ENCODE data around the gene UBE2J2. TPM values are rescaled to one million over a fixed set of nuclear protein-coding genes. Genes with fewer than 3 reads are reported as not detected.

The UBE2J2 gene
- total and polyA plus RNA-seq, 9 donors, result 35.8 to 55.6 (median 41.2) TPM

DNA sequence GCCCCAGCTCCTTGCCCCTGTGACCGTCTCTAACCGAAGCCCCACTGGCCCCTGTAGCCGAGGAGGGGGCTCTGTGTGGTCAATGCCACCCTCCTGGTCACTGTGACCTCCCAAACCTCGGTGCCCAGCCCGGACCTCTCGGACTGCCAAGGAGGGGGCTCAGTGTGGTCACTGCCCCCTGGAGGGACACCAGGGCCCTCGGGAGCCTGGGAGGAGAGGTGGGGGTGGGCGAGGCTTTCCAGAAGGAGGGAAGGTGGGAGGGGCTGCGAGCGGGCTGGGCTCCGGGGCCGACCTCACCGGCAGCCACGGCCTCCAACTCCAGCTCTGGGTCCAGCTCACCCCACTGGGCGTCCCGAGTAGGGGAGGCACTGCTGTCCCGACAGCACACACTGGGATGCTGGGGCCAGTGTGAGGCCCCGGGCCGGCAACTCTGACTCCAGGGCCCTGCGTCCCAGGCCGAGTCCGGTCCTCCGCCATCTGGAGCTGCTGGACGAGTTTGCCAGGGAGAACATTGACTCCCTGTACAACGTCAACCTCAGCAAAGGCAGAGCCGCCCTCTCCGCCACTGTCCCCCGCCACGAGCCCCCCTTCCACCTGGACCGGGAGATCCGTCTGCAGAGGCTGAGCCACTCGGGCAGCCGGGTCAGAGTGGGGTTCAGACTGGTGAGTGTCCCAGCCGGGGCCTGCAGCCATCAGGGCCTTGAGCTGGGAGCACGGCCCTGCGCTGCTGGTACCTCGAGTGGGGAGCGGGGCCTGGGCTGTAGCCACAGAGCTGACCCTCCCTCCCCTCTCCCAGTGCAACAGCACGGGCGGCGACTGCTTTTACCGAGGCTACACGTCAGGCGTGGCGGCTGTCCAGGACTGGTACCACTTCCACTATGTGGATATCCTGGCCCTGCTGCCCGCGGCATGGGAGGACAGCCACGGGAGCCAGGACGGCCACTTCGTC is 12.9 kb upstream of the UBE2J2 start:
- no peaks in the 10 kb centered on the region for H3K27me3 ChIP-seq

DNA sequence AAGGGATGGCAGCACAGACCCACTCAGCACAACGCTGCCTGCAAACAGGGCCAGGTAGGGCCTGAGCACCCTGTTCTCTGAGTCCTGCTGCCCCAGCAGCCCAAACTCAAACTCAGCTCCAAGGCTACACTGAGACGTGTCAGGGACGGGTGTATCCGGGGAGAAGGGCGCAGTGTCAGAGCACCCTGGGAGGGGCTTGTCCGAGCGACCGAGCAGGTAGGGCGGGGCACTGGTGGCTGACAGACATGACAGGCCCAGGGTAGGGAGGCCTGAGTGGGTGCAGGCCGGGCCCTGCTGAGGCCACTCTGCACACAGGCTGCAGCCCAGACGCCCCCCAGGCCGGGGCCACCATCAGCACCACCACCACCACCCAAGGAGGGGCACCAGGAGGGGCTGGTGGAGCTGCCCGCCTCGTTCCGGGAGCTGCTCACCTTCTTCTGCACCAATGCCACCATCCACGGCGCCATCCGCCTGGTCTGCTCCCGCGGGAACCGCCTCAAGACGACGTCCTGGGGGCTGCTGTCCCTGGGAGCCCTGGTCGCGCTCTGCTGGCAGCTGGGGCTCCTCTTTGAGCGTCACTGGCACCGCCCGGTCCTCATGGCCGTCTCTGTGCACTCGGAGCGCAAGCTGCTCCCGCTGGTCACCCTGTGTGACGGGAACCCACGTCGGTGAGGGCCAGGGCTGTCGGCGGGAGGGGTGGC is 12.1 kb upstream of the UBE2J2 start:
- Histone ChIP-seq H3K27ac (no peak overlapping the region), H3K4me3 (no peak overlapping the region), H3K36me3 (no peaks in the 10 kb centered on the region), H3K9me3 (no peaks in the 10 kb centered on the region), H3K4me1 (ENCODE audit: insufficient read depth) (no peaks in the 10 kb centered on the region), H3K27me3 (no peaks in the 10 kb centered on the region)
- WGBS, 3 donors, result 48 to 65% (median 60%) methylated on average over 26 to 37 of the region's 37 CpGs
- TF ChIP-seq CTCF (IDR thresholded peaks at IDR 0.05) (no peak), EP300 (IDR thresholded peaks at IDR 0.05) (no peak), POLR2A (IDR thresholded peaks at IDR 0.05) (no peak)
- DNase-seq, result peak in 1 of 5 donors; percentile 36
- intact Hi-C loops (cut with DNase I), result no loop called here

More for the DNA sequence above, 12.9 kb upstream of the UBE2J2 start:
- peak in 1 of 5 donors; percentile 39 for DNase-seq
- Histone ChIP-seq H3K9me3 (no peaks in the 10 kb centered on the region), H3K36me3 (no peaks in the 10 kb centered on the region), H3K4me3 (no peak overlapping the region), H3K27ac (no peak overlapping the region), H3K4me1 (ENCODE audit: insufficient read depth) (peaks cover 3% of the 10 kb centered on the region)
- TF ChIP-seq EP300 (IDR thresholded peaks at IDR 0.05) (no peak), CTCF (IDR thresholded peaks at IDR 0.05) (no peak), POLR2A (IDR thresholded peaks at IDR 0.05) (no peak)
- intact Hi-C loops (cut with DNase I), result no loop called here
- WGBS, 3 donors, result 24 to 42% (median 27%) methylated on average over 35 to 50 of the region's 50 CpGs

DNA sequence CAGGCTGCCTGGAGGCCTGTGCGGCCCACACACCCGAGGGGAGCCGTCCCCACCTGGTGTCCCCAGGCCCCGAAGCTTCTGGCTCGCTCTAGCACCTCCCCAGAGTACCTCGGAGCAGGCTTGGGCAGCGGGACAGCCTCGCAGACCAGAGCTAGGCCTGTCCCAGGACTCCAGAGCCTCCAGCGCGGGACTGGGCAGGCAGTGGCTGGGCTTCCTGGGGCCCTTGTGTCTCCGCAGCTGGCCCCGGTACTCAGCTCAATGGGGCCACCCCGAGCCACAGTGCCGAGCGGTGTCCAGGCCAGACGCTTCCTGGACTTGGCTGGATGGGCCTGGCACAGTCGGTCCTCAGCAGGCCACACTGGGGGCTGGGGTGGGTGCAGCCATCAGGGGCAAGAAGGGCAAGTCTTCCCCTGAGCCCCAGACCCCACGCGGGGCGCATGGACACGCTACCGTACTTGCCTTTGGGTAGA is 11.5 kb upstream of the UBE2J2 start:
- WGBS, 3 donors, result 75 to 85% (median 79%) methylated on average over 21 to 22 of the region's 22 CpGs
- Histone ChIP-seq H3K27me3 (no peaks in the 10 kb centered on the region), H3K9me3 (no peaks in the 10 kb centered on the region), H3K4me1 (ENCODE audit: insufficient read depth) (no peaks in the 10 kb centered on the region), H3K27ac (no peak overlapping the region), H3K4me3 (no peak overlapping the region), H3K36me3 (no peaks in the 10 kb centered on the region)
- TF ChIP-seq EP300 (IDR thresholded peaks at IDR 0.05), result no peak
- no peak for TF ChIP-seq CTCF (IDR thresholded peaks at IDR 0.05)
- TF ChIP-seq POLR2A (IDR thresholded peaks at IDR 0.05), result no peak
- intact Hi-C loops (cut with DNase I), result no loop called here
- DNase-seq, result no peak

DNA sequence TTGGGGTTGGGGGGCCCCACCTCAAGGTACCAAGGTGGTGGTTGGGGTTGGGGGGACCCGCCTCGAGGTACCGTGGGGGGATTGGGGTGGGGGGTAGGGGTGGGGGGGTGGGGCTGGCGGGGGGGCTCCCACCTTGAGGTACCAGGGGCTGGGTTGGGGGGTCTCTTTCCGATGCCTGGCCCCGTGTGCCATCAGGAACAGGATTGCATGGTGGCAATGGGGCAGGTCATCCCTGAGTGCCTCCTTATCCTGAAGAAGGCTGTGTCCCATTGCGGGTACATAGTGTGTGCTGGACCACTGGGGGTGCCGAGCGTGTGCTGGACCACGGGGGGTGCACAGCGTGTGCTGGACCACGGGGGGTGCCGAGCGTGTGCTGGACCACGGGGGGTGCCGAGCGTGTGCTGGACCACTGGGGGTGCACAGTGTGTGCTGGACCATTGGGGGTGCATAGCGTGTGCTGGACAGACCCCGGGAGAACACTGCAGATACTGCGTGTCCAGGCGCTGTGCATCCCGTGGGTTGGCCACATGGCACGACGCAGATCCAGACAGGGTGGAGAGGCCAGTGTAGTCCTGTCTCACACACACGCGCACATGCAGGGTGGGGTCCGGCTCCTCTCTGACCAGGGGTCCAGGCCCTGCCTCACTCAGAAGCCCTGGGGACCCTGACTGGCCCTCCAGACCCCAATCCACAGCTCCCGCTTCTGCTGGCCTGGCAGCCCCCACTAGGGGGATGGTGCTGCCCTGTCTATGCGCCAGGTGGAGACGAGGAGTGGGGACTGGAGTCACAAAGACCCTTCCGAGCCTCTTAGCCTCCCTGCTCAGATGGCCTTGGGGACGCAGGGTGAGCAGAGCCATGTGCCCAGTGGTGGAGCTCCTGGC is 10.8 kb upstream of the UBE2J2 start:
- H3K4me1 ChIP-seq (ENCODE audit: insufficient read depth), result no peaks in the 10 kb centered on the region
- no peak overlapping the region for H3K4me3 ChIP-seq
- no peaks in the 10 kb centered on the region for H3K9me3 ChIP-seq
- intact Hi-C loops (cut with DNase I), result no loop called here
- no peak for DNase-seq
- WGBS, 3 donors, result 64 to 83% (median 74%) methylated on average over 27 to 32 of the region's 32 CpGs
- H3K27me3 ChIP-seq, result no peaks in the 10 kb centered on the region
- no peaks in the 10 kb centered on the region for H3K36me3 ChIP-seq
- no peak for TF ChIP-seq EP300 (IDR thresholded peaks at IDR 0.05)
- TF ChIP-seq POLR2A (IDR thresholded peaks at IDR 0.05), result no peak
- no peak for TF ChIP-seq CTCF (IDR thresholded peaks at IDR 0.05)
- H3K27ac ChIP-seq, result no peak overlapping the region
